ENCODE data around the gene SRPK1.

SRPK1 gene

DNA sequence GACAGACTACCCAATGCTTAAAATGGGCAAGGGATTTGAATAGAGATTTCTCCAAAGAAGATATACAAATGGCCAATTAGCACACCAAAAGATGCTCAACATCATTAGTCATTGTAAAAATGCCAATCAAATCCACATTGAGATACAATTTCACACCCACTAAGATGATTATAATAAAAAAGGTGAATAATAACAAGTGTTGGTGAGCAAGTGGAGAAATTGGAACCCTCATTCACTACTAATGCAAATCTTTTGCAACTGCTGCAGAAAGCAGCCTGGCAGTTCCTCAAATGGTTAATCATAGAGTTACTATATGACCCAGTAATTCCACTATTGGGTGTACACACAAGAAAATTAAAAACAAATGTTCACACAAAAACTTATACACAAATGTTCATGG, 103.4 kb downstream of the SRPK1 start:
- no peak for DNase-seq (ENCODE audit: low read depth)

- DNase-seq (ENCODE audit: low read depth), result no peak
Measured at GRCh38 chr6:35811699-35811995, 109.3 kb downstream of the SRPK1 start.

DNA sequence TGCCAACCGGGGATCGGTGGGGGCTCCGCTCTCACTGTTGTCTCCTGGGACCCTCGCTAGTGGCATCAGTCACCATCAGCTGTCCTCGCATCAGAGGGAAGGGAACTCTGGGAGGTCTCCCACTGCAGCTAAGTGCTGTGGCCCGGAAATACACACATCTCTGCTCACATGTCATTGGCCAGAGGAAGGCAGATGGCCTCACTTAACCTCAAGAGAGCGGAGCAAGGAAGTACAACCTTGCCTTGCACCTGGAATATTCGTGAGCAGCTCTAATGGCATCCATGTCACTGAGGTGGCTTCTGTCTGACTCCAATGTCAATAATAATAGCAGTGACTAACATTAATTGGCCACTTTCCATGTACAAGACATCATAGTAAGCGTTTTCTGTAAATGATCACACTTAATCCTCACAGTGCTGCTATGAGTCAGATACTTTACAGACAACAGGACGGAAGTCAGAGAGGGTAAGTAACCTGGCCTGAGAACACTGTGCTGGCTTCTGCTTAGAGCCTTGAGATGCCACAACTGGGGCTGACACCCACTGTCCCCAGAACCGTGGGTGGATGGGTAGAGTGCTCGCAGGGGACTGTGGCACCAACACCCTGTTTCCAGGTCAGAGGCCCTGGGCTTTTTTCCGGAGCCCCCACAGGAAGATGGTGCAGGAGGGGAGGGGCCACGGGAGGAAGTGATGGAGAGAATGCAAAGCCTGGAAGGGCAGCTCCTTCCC, 109.8 kb downstream of the SRPK1 start:
- DNase-seq (ENCODE audit: low read depth), result no peak

DNA sequence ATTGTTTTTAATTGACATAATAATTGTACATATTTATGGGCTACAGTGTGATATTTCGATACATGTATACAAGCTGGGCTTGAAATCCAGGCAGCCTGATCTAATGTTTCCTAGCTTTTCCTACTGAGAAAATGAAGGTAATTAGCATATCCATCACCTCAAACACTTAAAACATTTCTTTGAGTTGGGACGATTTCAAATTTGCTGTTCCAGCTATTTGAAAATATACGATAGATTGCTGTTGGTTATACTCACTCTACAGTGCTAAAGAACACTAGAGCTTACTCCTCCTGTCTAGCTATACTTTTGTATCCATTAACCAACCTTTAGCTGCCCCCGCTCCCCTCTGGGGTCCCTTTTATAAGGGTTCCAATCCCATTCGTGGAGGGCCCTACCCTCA, 111.1 kb downstream of the SRPK1 start:
- no peak for DNase-seq (ENCODE audit: low read depth)

DNA sequence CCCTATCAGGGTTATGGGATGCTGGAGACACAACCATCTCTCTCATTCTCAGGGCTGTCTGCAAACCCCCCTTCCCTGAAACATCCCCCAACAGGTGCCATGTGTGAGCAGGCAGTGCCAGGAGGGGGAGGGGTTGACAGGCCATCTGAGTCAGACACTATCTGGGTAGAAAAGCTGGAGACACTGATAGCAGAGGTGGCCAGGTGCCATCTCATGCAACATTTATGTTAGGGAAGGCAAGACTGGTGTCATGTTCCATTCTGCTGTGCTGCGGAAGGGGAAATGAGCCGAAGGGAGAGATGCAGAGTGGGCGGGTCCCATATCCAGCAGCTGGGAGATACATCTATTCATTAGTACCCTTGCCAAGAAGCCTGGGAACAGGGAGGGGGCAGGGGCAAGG, 112.2 kb downstream of the SRPK1 start:
- no peak for DNase-seq (ENCODE audit: low read depth)

- no peak for DNase-seq (ENCODE audit: low read depth)
Measured at GRCh38 chr6:35804996-35805736, 115.7 kb downstream of the SRPK1 start, which contains the start of gene LHFPL5. TSS of gene LHFPL5 (plus strand) at chr6:35805352. CDS start at chr6:35805671, 319 bp downstream.

GRCh38 chr6:35801148-35801547, 119.8 kb downstream of the SRPK1 start:
- no peak for DNase-seq (ENCODE audit: low read depth)

DNA sequence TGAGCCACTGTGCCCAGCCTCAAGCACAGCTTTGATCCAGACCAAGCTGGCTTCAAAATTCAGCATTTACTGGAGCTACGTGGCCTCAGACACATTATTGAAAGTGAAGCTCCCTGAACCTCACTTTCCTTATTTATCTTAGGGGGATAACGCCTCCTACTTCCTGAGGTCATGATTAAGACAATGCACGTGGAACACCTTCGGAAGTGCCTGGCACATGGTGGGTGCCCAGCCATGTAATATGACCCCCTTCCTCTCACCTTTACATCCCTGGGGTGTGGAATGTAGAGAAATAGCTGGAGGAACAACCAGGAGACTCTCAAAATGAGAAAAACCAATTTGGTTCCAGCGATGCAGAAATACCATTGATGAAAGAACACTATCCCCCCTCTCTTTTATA, 122.2 kb downstream of the SRPK1 start:
- no peak for DNase-seq (ENCODE audit: low read depth)

GRCh38 chr6:35797837-35798526, 122.9 kb downstream of the SRPK1 start:
- DNase-seq (ENCODE audit: low read depth), result no peak

- DNase-seq (ENCODE audit: low read depth), result no peak
Measured at GRCh38 chr6:35796236-35796635, 124.7 kb downstream of the SRPK1 start.

DNA sequence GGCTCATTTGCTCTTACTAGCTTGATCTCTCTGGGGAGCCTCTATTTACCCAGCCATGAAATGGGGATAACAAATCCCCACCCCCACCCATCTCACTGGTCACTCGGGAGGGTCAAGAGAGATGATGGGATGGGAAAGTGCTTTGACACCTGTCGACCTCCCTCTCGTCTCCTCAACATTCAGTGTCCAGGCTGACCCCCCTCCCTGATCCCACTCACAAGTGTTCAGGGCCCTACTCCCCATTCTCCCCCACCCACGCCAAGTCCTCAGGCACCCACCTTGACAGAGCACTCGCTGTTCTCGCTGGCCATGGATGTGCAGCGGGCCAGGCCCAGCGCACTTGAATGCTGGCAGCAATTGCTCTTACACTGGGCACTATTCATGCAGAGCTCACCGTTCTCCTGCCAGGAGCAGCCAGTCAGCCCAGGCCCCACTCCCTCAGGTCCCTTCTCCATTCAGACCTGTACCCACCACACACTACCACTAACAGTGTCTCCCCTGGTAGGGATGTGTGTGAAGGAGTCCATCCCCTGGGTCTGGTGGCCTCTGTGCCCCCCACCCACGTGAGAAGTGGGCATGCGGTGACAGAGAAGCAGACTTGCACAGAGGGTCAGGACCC, 125.3 kb downstream of the SRPK1 start:
- no peak for DNase-seq (ENCODE audit: low read depth)

GRCh38 chr6:35794536-35795452, 126.1 kb downstream of the SRPK1 start:
- no peak for DNase-seq (ENCODE audit: low read depth)

GRCh38 chr6:35790683-35791082, 130.2 kb downstream of the SRPK1 start:
- DNase-seq (ENCODE audit: low read depth), result no peak

- DNase-seq (ENCODE audit: low read depth), result no peak
Measured at GRCh38 chr6:35788423-35788982, 132.4 kb downstream of the SRPK1 start.

DNA sequence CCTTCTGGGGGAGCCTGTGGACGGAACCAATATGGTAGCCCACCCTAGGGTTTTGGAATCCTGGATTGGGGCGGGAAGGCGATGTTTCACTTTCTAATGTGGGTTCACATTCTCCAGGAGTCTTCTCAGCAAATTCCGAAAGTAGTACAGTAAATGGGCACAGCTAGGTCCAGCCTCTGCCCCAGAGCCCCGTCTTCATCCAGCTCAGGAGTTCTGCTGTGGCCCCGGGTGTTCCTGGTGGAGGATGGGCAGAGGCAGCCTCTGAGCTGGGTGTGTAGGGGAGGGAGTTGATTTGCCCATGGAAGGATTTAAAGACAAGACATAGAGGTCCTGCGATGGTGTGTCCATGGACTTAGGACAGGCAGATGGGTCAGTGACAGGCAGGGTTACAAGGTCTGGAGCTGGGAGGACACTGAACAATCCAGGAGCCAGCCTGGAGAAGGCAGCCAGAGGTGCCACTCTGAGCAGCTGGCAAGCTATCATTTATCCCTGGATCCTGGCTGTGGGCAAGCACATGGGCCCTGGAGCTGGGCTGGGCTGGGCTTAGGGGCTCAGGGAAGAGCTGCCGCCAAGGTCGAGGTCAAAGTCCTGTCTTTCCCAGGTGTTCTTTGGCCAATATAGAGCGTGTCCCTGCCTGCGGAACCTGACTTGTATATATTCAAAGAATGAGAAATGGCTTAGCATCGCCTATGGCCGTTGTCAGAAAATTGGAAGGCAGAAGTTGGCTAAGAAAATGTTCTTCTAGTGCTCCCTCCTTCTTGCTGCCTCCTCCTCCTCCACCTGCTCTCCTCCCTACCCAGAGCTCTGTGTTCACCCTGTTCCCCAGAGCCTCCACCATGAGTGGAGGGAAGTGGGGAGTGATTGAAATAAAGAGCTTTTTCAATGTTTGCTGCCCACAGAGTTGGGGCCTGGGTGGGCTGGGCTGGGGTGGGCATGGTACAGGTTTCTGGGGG, 133.4 kb downstream of the SRPK1 start:
- no peak for DNase-seq (ENCODE audit: low read depth)

- no peak for DNase-seq (ENCODE audit: low read depth)
Measured at GRCh38 chr6:35786810-35787209, 134.1 kb downstream of the SRPK1 start.

GRCh38 chr6:35786272-35786671, 134.6 kb downstream of the SRPK1 start:
- DNase-seq (ENCODE audit: low read depth), result no peak

DNA sequence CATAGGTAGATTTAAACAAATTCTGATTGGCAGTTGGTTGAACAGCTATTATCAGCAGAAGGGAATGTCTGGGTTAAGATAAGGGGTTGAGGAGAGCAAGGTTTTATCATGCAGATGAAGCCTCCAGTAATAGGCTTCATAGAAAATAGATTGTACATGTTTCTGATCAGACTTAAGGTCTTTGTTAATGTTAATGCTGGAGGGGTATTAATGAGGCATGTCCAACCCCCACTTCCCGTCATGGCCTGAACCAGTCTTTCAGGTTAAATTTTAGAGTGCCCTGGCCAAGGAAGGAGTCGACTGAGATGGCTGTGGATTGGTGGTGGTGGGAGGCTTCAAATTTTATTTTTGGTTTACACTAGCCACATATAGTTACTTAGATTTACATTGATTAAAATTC, 136.7 kb downstream of the SRPK1 start:
- no peak for DNase-seq (ENCODE audit: low read depth)
